ENCODE results near the gene SMG6.

DNA sequence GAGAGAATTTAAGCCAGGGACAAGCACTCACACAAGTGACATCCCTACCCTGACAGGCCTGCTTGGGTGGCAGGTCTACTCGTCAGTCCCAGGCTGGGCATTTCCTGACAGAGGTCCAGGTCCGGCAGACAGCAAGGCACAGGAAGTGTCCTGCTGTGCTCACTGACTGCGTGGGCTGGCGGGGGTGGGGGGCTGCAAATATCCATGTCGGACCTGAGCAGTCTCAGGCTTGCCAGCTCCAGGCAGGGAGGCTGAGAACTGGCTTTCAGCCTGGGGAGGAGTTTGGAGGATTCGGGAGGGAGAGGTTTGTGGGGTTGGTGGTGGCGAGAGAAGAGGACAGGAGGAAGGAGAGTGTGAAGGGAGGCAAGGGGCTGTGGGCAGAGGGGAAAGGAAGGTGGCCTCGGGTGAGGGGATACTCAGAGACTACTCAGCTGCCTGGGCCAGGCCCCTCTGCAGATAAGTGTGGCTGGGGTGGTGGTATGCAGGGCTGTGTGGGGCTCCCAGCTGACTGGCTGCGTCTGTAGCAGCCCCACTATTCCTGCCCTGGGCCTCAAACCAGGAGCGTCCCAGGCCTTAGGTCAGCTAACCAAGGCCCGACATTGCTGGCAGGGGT is 240.9 kb downstream of the SMG6 start:
- TF ChIP-seq, protein P1, sequence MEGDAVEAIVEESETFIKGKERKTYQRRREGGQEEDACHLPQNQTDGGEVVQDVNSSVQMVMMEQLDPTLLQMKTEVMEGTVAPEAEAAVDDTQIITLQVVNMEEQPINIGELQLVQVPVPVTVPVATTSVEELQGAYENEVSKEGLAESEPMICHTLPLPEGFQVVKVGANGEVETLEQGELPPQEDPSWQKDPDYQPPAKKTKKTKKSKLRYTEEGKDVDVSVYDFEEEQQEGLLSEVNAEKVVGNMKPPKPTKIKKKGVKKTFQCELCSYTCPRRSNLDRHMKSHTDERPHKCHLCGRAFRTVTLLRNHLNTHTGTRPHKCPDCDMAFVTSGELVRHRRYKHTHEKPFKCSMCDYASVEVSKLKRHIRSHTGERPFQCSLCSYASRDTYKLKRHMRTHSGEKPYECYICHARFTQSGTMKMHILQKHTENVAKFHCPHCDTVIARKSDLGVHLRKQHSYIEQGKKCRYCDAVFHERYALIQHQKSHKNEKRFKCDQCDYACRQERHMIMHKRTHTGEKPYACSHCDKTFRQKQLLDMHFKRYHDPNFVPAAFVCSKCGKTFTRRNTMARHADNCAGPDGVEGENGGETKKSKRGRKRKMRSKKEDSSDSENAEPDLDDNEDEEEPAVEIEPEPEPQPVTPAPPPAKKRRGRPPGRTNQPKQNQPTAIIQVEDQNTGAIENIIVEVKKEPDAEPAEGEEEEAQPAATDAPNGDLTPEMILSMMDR (IDR thresholded peaks at IDR 0.05; ENCODE audit: low read length), result no peak
- TF ChIP-seq EZH2 (IDR thresholded peaks at IDR 0.05; ENCODE audit: borderline replicate concordance, low read length), result no peak

Data from OCI-LY1 (cell line).